Activated CD8-positive, alpha-beta memory T cell treated with anti-CD3 and anti-CD28 coated beads, Interleukin-2, amount 50 U/mL, for 1 hour (primary cell): ENCODE measurements around the gene SLC7A4.
"Not testable (repeated sequence)": the region's sequence is repeated elsewhere in the genome, so short reads cannot be mapped to it uniquely, and the experiment has no call there.

Experiments used
- DNase-seq: peaks from one replicate; pipeline ENCODE4 v3.0.0-alpha.2; 2020; ENCODE audit errors: extremely low read depth

SLC7A4 gene

GRCh38 chr22:21032037-21032867 lies at the start of gene SLC7A4:
Gene SLC7A4, minus strand, starts transcription at chr22:21032561. Its CDS starts 749 bp downstream, at chr22:21031812.
- no peak for DNase-seq

GRCh38 chr22:21080435-21081137 lies 48.2 kb upstream of the SLC7A4 start:
- DNase-seq, result no peak

- no peak for DNase-seq
Observed at GRCh38 chr22:21079493-21079892, 47.1 kb upstream of the SLC7A4 start.

GRCh38 chr22:21078916-21079315 lies 46.6 kb upstream of the SLC7A4 start:
- no peak for DNase-seq

GRCh38 chr22:21077884-21078508 lies 45.6 kb upstream of the SLC7A4 start:
- DNase-seq, result no peak

- no peak for DNase-seq
Observed at GRCh38 chr22:21076912-21077625, 44.7 kb upstream of the SLC7A4 start.

GRCh38 chr22:21075516-21076138 lies 43.3 kb upstream of the SLC7A4 start:
- DNase-seq, result no peak

GRCh38 chr22:21074102-21074715 lies 41.8 kb upstream of the SLC7A4 start:
- no peak for DNase-seq

- no peak for DNase-seq
Observed at GRCh38 chr22:21073482-21073881, 41.1 kb upstream of the SLC7A4 start.

- no peak for DNase-seq
Observed at GRCh38 chr22:21073023-21073422, 40.7 kb upstream of the SLC7A4 start.

- not testable (repeated sequence) for DNase-seq
Observed at GRCh38 chr22:21071796-21072195, 39.4 kb upstream of the SLC7A4 start.

GRCh38 chr22:21070690-21071615 lies 38.6 kb upstream of the SLC7A4 start:
- DNase-seq, result no peak

- no peak for DNase-seq
Observed at GRCh38 chr22:21069375-21069774, 37.0 kb upstream of the SLC7A4 start.

- no peak for DNase-seq
Observed at GRCh38 chr22:21068681-21069276, 36.4 kb upstream of the SLC7A4 start.

GRCh38 chr22:21067901-21068680 lies 35.7 kb upstream of the SLC7A4 start:
- no peak for DNase-seq

GRCh38 chr22:21067075-21067900 lies 34.9 kb upstream of the SLC7A4 start:
- no peak for DNase-seq

- DNase-seq, result no peak
Observed at GRCh38 chr22:21064917-21065864, 32.8 kb upstream of the SLC7A4 start.
